ENCODE results near the gene HPS1. TPM values are rescaled to one million over a fixed set of nuclear protein-coding genes. Genes with fewer than 3 reads are reported as not detected.
A peak's percentile ranks its signal among the peaks of the same experiment; 100 is the strongest.

Gene HPS1
- polyA plus RNA-seq, 1 of the 3 experiments (the other 2 are of a cell fraction) = 41.4 TPM

GRCh38 chr10:98449287-98449686, 2.6 kb upstream of the HPS1 start:
- H3F3A ChIP-seq (replicated peaks; ENCODE audit: insufficient read depth) = no peaks in the 10 kb centered on the region
- no peak for DNase-seq
- ChIA-PET CTCF (no interaction called here), POLR2A (no interaction called here)
- H3K9ac ChIP-seq = no peak overlapping the region
- no peak overlapping the region for H3K27ac ChIP-seq (ENCODE audit: low read depth in 2 of 2, low read length in 1 of 2)
- H3K4me3 ChIP-seq (ENCODE audit: low read depth in 2 of 2, low read length in 1 of 2) = no peak overlapping the region
- H2AFZ ChIP-seq (ENCODE audit: low read depth) = no peak overlapping the region
- no peaks in the 10 kb centered on the region; the same call in 1 of the 2 replicates for H3K9me2 ChIP-seq
- H3K36me3 ChIP-seq (replicated peaks in 1 of 2; ENCODE audit: control insufficient read depth in 1 of 2, insufficient read depth in 2 of 2, low read length in 1 of 2) = peaks cover 0 to 11% of the 10 kb centered on the region in 2 experiments
- H4K20me1 ChIP-seq (ENCODE audit: insufficient read depth) = no peaks in the 10 kb centered on the region
- peaks cover 0 to 11% of the 10 kb centered on the region in 2 experiments; a peak in 1 of 4 replicates for H3K4me1 ChIP-seq (ENCODE audit: control insufficient read depth in 1 of 2, insufficient read depth in 2 of 2, low read depth in 1 of 2, low read length in 1 of 2)
- H3K4me2 ChIP-seq = no peak overlapping the region
- H3K27me3 ChIP-seq (ENCODE audit: insufficient read depth) = no peaks in the 10 kb centered on the region; the same call in 1 of the 2 replicates
- peaks cover 4% of the 10 kb centered on the region; the same call in 1 of the 2 replicates for H3K9me3 ChIP-seq
- peaks cover 5% of the 10 kb centered on the region; the same call in 1 of the 2 replicates for H3K79me2 ChIP-seq (ENCODE audit: insufficient read depth)
- TF ChIP-seq MAX (IDR thresholded peaks at IDR 0.05; ENCODE audit: low read depth) = no peak
- no peak for TF ChIP-seq CTCF (IDR thresholded peaks at IDR 0.05)
- no peak for TF ChIP-seq FOXM1 (IDR thresholded peaks at IDR 0.05; ENCODE audit: low read depth)
- TF ChIP-seq SIN3A (IDR thresholded peaks at IDR 0.05; ENCODE audit: borderline replicate concordance, low read depth, low read length) = no peak
- TF ChIP-seq GABPA (IDR thresholded peaks at IDR 0.05; ENCODE audit: low read depth) = no peak
- no peak for TF ChIP-seq MEF2A (IDR thresholded peaks at IDR 0.05; ENCODE audit: borderline replicate concordance, low read depth)
- no peak for TF ChIP-seq TCF12 (IDR thresholded peaks at IDR 0.05)
- no peak for TF ChIP-seq PBX3 (IDR thresholded peaks at IDR 0.05)
- TF ChIP-seq SMC3 (IDR thresholded peaks at IDR 0.05; ENCODE audit: low read depth, low read length) = no peak

- Histone ChIP-seq H3K79me2 (ENCODE audit: insufficient read depth) (peaks cover 5% of the 10 kb centered on the region; the same call in 1 of the 2 replicates), H3K27me3 (ENCODE audit: insufficient read depth) (no peaks in the 10 kb centered on the region), H3F3A (replicated peaks; ENCODE audit: insufficient read depth) (peaks cover 9% of the 10 kb centered on the region), H2AFZ (ENCODE audit: low read depth) (peak overlapping the region; percentile 100), H3K4me1 (ENCODE audit: control insufficient read depth in 1 of 2, insufficient read depth in 2 of 2, low read depth in 1 of 2, low read length in 1 of 2) (peaks cover 0 to 11% of the 10 kb centered on the region in 2 experiments; a peak in 1 of 4 replicates), H3K4me2 (peak overlapping the region; percentile 89), H4K20me1 (ENCODE audit: insufficient read depth) (no peaks in the 10 kb centered on the region), H3K9me3 (peaks cover 2% of the 10 kb centered on the region; the same call in 1 of the 2 replicates), H3K4me3 (ENCODE audit: low read depth in 2 of 2, low read length in 1 of 2) (peak overlapping the region; percentile 75 to 77), H3K9me2 (no peaks in the 10 kb centered on the region; the same call in 1 of the 2 replicates), H3K27ac (ENCODE audit: low read depth in 2 of 2, low read length in 1 of 2) (peak overlapping the region in 1 of 2 experiments; percentile 34; a peak in 3 of 4 replicates), H3K36me3 (replicated peaks in 1 of 2; ENCODE audit: control insufficient read depth in 1 of 2, insufficient read depth in 2 of 2, low read length in 1 of 2) (peaks cover 10 to 25% of the 10 kb centered on the region in 2 experiments), H3K9ac (peak overlapping the region; percentile 82)
- ChIA-PET CTCF (interaction anchor here (1.0 to 2.5 kb wide), 2 partner anchors 22 to 137 kb away, joined by 3 to 15 read pairs; no protein-coding TSS in a partner anchor), POLR2A (interaction anchor here (0.6 kb wide), 1 partner anchor 63 kb away, joined by 3 read pairs; no protein-coding TSS in a partner anchor)
- peak; percentile 50 for DNase-seq
- 60% methylated on average over 23 of the region's 28 CpGs for WGBS (ENCODE audit: low lambda C conversion rate)
- TF ChIP-seq MAX (IDR thresholded peaks at IDR 0.05; ENCODE audit: low read depth) (no peak), RAD21 (IDR thresholded peaks at IDR 0.05; ENCODE audit: low read length) (no peak), FOXM1 (IDR thresholded peaks at IDR 0.05; ENCODE audit: low read depth) (no peak), TEAD4 (IDR thresholded peaks at IDR 0.05; ENCODE audit: borderline replicate concordance, insufficient read depth) (no peak), FOSL2 (IDR thresholded peaks at IDR 0.05; ENCODE audit: borderline replicate concordance, low read depth) (no peak), IRF3 (IDR thresholded peaks at IDR 0.05; ENCODE audit: low read depth, low read length) (no peak), NFIC (IDR thresholded peaks at IDR 0.05; ENCODE audit: borderline replicate concordance) (no peak), TAF1 (IDR thresholded peaks at IDR 0.05; ENCODE audit: borderline replicate concordance, low read depth, low read length) (no peak)
Measured at GRCh38 chr10:98446151-98446660, 529 bp downstream of the HPS1 start.

Measured in SK-N-SH (cell line).